GM18520 (cell line): ENCODE data around the gene HPS1.

ENCODE experiments used
- ATAC-seq: cut with Tn5 transposase; IDR thresholded peaks from one replicate; pipeline ENCODE4 v1.9.1; 2021; ENCODE audit not compliant: unreplicated experiment

Gene HPS1

DNA sequence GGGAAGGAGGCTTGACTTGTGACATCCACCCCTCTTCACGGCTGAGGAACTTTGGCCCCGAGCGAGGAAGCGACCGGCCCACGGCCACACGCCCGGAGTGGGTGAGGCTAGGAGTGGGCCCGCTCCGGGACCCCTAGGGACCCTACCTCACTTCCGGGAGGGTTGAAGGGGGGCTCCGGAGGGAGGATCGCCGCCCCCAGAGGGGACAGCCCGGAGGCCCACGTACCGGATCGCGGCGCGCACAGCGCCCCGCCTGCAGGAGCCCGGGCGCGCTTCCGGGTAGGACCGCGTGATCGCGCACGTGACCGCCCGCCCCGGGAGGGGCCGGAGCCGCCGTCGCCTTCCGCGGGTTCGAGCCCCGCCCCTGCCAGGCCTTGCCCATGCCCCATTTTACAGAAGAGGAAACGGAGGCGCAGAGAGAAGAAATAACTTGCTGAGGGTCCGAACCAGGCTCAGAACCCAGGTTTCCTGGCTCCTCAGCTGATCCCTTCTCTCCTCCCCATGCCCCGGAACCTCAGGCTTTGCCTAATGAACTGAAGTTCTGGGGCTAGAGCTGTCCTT, at the start of gene HPS1:
Gene HPS1 (minus strand): TSS at position 275 of the 561 bp plus-strand sequence. CDS start 3,695 bp downstream, outside the sequence.
- ATAC-seq: peak; percentile 69

DNA sequence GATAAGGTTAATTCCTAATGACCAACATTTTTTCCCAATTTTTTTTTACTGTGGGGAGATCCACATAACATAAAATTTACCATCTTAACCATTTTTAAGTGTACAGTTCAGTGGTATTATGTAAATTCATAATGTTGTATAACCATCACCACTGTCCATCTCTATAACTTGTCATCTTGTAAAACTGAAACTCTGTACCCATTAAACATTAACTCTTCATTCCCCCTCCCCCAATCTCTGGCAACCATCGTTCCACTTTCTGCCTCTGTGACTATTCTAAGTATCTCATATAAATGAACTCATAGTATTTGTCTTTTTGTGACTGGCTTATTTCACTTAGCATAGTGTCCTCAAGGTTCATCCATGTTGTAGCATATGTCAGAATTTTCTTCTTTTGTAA, 46.0 kb upstream of the HPS1 start:
- ATAC-seq: no peak

DNA sequence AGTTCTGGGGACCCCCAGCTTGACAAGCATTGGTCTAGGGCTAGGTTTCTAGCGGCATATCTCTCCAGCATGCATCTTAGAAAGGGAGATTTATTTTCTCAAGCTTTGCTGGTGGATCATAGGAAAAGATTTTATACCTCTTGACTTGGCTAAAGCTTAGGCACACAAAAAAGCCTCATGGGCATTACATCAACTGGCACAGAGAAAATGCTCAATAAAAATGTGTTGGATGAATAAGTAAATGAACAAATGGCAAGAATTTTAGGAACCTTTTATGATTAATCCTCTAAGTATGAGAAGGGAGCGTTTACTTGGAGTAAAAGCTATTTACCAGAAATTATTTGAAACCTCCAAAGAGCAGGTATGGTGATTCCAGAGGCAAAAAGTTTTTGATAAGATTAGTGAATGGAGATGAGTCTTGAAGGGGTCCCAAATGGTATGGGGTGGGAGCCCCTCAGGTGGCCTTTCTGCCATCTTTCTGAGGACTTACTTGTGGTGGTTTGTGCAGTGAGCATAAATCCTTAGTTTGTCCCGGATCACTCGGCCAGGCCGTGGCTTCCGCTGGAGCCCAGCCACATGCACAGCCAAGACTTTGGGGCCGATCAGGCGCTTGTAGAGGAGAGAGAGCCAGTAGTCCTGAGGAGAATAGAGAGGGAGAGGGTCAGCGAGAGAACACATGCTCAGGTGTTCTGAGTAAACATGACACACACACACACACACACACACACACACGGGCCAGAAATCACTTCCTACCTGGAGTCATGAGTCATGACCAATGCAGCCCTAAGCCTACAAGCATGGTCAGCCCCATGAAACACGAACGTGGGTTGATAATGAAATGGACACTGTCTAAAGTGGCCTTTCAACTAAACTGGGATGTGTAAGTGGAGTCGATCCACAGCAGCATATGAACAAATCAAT, 43.1 kb upstream of the HPS1 start:
- no peak for ATAC-seq

DNA sequence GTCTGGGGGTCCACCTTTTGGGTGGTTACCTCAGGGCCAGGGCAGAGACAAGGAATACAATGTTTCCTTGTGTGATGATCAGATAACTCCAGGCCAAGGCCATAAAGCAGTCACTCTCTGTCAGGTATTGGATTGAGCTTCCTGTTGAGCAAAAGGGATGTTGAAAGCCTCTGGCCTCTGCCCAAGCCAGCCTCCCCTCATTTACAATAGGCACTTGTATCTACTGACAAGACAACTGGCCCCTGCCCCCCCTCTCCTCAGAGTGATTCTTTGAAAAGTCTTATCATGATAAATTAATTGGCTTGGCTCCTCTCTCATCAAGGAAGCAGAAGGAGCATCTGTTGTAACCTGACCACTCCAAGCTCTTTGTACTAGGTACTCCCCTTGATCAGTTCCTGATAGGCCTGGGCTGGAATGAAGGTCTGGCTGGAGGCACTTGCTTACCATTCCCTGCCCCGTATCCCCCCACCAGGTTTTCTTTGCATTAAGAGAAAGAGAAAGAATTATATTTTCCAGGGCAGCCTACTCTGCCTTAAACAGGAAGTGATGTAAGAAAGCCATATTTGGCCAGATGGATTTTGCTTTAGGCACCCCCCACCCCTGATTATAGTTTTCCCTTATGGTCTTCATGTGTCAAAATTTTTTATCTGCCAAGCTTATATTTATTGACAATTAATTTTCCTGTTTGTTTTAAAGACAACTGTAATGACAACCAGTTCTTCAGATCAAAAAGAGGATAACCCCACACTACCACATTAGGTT, 42.1 kb upstream of the HPS1 start:
- ATAC-seq: no peak

DNA sequence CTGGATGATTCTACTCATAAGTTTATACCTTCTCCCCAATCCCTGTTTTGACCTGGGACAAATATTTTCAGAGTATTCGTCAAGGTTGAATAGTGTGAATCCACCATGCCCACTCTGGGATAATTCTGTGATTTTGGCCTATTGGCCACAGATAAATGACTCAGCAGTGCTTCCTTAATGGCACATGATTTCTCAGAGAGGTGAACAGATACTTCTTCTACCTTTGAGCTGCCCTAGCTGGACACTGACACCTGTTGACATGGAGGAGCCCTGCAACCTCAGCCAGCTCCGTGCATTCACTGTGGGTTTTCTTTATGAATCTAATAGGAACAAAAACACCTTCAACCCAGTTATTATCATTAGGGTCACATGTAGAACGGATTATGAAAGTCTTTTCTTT, 40.9 kb upstream of the HPS1 start:
- ATAC-seq: no peak

DNA sequence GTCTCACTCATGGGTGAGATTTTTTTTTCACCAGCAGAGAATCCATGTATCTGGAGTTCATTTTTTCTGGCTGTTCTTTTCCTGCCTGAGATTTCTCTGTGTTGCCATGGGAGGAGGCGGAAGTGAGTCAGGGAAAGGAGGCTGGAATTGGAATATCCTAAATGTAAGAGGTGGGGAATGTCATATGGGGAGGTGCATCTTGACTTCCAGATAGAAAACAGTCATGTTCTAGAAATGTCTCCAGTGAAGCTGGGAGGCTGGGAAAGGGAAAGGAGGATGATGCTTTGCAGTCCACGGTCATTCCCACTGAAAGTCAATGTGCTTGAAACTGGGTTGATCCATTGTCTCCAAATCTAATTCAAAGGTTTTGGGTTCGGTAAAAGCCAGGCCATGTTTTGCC, 39.7 kb upstream of the HPS1 start:
- ATAC-seq: no peak

DNA sequence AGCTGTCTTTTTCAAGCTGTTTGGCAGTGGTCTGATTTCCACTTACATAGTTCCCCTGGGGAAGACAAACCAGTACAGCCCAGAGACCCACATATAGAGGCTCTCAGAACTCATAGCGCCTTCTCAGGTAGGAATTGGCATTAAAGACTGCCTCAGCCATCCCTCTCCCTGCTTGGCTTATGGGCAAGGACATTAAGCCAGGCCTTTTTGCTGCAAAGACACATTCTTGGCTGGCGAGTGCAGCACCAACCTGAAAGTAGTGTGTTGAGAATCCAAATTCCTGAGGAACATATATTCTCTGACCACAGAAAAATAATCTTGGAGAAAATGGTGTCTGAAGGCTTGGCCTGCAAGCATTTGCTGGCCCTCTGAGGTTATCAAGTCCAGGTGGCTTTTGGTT, 39.2 kb upstream of the HPS1 start:
- no peak for ATAC-seq

DNA sequence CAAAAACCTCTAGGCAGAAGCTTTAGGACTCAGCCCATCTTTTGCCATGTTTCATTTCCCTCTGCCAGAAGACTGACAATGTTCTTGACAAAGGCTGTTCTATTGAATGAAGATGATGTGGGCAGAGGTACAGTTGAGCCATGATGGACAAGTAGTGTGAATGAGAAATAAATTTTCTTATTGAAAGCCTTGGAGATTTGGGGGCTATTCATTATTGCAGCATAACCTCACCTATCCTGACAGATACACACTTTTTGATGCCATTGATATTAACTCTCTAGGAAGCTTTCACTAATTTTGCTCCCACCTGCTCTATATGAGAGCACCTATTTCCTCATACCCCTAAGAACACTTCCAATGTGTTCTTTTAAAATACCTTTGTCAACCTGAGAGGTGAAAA, 36.9 kb upstream of the HPS1 start:
- no peak for ATAC-seq

DNA sequence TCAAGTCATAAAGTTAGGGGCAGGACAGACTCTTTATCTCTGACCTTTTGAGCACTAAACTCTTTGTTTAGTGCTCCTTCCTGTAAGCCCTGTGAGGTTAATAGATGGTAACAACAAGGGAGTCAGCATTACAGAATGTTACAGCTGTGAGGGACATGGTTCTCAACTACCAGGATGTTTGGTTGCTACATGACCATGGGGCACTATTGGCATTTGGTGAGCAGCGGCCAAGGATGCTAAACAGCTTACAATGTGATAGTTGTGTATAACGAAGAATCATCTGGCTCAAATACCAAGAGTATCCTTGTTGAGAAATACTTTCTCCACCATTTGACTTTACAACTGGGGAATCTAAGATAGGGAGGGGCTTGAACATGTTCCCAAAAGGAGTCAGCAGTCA, 35.4 kb upstream of the HPS1 start:
- ATAC-seq: no peak

DNA sequence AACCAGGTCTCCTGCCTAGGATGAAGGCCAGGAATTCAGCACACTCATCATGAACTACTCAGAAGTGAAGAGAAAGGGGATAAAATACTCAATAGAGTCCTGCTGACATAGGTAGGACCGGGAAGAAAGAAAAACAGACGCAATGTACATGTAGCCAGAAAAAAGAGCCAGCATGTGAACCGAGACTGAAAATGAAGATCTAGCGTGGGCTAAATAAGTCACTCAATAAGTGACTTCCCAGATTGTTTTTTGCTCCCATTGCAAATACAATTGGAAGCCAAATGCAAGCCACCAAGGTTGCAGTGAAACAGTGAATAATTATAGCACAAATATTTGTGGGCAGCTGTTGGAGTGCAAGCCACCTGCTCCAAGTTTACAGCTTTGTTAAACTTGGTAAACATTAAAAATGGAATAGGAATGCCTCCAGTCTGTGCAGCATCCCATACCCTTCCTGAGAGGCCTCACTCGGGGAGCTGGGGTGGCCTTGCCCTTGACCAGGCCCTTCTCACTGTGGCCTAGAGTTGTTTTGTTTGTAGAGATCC, 34.7 kb upstream of the HPS1 start:
- no peak for ATAC-seq

DNA sequence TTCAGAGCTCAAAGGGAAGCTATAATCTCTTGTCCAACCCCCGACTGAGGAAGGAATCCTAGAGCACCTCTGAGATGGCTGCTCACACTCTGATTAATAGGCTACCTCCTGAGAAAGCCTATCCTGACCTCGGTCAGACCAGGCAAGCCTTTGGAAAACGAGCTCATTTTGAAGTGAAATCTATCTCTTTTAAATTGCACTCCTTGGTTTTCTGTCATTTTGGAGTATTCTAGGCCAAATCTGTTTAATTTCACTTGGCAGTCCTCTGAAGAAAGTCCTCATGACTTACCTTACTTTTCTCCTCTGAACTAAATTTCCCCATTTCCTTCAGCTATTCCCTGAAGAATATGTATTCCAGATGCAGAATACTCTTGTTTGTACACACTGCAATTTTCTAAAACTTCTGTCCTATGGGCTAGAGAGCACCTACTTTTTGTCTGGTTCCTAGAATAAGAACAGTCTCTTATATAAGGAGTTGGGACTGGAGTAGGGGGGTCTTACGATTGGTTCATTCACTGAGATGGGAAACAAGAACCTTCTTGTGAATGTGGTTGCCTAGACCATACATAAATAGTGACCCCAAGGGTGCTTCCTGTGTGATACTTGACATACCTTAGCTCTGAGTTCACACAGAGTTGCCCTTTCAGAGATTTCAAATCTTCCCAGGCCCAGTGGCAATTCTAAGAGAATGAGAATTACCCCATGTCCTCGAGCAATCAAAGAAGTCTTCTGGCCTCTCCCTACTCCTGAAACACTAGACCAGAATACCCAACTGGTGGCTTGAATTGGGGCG, 31.9 kb upstream of the HPS1 start:
- ATAC-seq: no peak

DNA sequence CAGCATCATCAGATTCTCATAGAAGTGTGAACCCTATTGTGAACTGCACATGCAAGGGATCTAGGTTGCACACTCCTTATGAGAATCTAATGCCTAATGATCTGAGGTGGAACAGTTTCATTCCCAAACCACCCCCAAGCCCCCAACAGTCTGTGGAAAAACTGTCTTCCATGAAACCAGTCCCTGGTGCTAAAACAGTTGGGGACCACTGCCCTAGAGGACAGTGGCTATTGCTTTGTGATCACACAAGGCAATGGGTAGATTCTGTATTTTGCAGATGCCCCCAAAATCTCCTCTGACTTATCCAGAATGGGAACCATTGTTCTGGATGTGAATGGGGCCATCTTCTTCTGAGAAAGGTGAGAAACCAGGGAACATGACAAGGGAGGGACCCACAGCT, 31.1 kb upstream of the HPS1 start:
- ATAC-seq: no peak

DNA sequence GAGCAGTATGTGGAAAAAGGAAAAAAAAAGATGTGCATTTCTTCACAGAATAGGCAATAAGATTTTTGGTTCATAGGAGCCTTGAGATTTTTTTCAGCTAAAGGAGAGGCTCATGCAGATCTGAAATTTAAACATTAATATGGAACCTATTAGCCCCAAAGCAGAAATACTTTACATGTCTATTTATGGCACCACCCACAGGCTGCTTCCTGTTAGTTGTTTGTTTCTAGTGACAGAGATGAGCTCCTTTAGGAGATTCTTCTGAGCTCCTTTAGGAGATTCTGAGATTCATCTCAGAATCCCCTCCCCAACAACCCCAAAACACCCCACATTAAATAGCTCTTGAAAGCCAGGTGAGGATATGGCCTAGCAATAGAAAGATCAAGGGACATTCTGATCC, 27.9 kb upstream of the HPS1 start:
- ATAC-seq: no peak

DNA sequence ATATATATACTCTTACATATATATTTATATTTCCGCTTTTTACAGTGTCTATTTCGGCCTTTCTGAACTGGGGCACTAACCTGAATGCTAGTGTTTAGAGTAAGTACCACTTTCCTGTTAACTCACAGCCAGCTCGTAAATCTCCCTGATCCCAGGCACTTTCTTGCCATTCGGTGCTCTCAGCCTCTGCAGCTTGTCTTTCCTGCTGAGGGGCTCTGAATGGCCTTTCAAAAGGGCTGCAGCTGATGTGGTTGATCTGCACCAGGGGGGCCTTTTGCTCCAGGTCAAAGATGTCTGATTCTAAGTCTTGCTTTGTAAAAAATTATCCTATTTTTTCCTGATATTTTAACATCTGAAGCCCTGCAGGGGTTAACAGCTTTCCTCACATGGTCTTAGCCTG, 25.5 kb upstream of the HPS1 start:
- ATAC-seq: no peak

DNA sequence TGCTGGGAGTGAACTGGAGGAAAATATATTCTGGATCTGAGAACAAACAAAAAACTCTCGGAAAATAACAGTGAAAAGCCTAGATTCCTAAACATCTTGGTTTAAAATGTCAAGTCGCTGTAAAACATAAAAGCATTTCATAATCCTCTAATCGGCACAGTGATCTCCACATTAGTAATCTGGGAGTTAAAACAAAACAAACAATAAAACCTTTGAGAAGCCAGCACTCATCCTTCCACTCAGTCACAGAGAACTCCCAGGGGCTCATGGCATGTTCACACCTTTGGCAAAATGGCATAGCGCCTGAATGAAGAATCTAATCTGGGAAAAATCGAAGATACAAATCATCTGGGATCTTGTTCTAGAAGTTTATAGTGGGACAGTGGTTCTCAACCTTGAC, 24.1 kb upstream of the HPS1 start:
- ATAC-seq: no peak

DNA sequence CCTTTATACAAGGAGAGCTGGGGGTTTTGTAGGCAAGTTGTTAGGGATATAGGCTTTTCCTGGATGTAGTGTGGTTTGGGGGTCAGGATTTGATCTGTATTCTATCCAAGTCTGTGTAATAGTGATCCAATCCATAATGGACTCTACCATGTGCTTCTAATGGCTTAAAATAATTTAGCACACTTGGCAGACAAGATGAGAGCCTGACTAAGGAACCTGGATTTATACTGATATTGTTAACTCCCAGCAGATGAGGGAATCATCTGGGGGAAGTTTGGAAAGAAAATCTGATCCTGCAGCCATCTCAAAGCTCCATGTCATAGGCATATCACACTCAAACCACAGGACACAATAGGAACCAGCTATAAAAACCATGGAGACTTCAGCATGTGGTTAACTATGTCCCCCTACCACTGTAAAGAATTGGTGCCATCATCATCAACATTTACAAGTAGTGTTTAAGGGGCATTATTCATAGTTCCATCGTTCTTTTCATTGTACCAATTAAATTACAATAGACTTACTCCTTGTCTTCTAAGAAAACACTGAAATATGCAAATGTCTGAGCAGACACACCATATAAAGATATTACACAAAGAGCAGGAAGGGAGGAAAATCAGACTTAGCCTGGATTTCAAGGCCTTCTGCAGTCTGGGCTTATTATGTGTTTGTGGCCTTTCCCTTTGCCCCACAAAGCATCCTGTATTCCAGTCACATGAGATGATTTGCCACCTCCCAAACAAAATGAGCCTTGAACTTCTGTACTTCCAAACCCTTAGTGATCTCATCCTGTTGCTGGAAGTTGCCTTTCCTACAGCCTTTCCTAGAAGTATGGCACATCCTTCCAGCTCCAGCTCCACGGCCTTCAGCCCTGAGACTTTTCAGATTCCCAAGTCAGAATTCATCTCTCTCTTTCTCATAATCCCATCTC, 22.5 kb upstream of the HPS1 start:
- ATAC-seq: no peak

DNA sequence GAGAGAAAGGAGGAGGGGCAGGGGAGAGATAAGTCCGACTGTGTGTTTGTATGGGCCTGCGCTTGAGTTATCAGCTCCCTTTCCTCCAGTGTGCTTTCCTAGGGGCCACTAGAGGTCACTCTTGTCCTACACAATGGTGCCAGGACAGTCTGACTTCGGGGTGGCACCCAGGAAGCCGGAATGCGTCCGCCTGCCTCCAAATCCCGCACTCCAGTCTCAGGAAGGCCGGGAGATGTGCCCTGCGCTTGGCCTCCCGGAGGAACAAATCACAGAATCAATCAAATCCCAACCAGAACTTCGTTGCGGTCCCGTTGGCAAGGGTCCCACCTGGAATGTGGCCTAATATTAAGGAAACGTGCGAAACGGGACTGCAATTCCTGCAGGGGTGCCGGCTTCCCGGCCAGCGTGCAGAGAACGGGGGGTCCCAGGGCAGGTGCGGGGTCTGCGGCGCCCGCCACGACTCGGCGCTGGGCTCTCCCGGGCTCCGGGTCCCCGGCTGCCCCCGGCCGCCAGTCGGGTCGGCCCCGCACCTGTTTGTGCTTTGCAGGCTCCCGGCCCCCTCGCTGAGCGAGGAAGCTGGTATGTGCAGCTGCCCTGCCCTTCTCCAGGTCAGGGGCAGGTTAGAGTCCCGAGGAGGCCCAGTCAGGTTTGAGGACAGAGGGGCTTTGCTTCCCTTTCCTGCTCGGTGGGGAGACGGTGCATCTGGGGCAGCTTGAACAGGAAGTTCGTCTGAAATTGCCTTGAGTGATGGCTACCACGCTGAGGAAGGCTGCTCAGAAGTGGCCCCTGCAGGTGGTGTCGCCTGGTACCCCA, 21.0 kb upstream of the HPS1 start:
- peak; percentile 86 for ATAC-seq

DNA sequence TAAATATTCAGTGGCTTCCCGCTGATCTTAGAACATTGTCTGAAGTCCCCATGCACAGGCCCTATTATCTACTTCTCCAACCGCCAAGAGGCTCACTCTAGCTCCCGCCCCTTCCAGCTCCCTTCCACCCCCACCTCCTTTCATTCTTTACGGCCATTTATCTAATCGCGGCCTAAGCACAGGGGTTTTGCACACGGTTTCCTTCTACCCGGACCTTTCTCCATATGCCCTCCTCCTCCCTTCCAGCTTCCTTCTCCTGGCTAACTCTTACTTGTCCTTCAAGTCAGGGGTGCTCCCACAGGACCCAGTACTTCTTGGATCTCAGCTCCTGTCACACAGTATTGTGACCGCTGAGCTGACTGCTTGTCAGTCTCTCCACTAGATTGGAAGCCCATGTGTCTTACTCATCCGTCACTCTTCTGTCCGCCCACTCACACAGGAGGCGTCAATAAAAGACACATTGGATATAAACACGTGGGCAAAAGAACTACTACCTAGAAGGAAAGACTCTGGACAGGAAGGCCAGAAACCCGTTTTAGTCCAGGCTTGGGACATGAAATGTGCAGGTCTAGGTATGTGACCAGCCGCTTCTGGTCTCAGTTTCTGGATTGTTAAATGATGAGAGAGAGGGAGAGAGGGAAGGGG, 20.2 kb upstream of the HPS1 start:
- no peak for ATAC-seq
